ENCODE data around the gene TACC2.

TACC2 gene

GRCh38 chr10:122172361-122173008 lies 183.5 kb downstream of the TACC2 start:
- no peak for DNase-seq

GRCh38 chr10:122173337-122173736 lies 184.4 kb downstream of the TACC2 start:
- no peak for DNase-seq

GRCh38 chr10:122173766-122174435 lies 184.9 kb downstream of the TACC2 start:
- no peak for DNase-seq

GRCh38 chr10:122176232-122177213 lies 187.6 kb downstream of the TACC2 start:
- no peak for DNase-seq

- DNase-seq = no peak
These were observed 189.7 kb downstream of the TACC2 start for GRCh38 chr10:122178655-122179054.

- no peak for DNase-seq
These were observed 192.2 kb downstream of the TACC2 start for GRCh38 chr10:122181041-122181732.

GRCh38 chr10:122181876-122182275 lies 192.9 kb downstream of the TACC2 start:
- DNase-seq = no peak

GRCh38 chr10:122182308-122182707 lies 193.3 kb downstream of the TACC2 start:
- DNase-seq = no peak

GRCh38 chr10:122184254-122184653 lies 195.3 kb downstream of the TACC2 start:
- DNase-seq = no peak

GRCh38 chr10:122185643-122186042 lies 196.7 kb downstream of the TACC2 start:
- DNase-seq = no peak

GRCh38 chr10:122186816-122187810 lies 198.2 kb downstream of the TACC2 start:
- no peak for DNase-seq

GRCh38 chr10:122188706-122189105 lies 199.7 kb downstream of the TACC2 start:
- DNase-seq = no peak

- DNase-seq = no peak
These were observed 200.2 kb downstream of the TACC2 start for GRCh38 chr10:122189185-122189584.

- DNase-seq = no peak
These were observed 201.4 kb downstream of the TACC2 start for GRCh38 chr10:122190176-122190943.

- DNase-seq = no peak
These were observed 203.1 kb downstream of the TACC2 start for GRCh38 chr10:122191936-122192541.

- no peak for DNase-seq
These were observed 205.3 kb downstream of the TACC2 start for GRCh38 chr10:122194251-122194650.

GRCh38 chr10:122196218-122196617 lies 207.3 kb downstream of the TACC2 start:
- no peak for DNase-seq

- DNase-seq = no peak
These were observed 208.8 kb downstream of the TACC2 start for GRCh38 chr10:122197611-122198222.

- no peak for DNase-seq
These were observed 209.7 kb downstream of the TACC2 start for GRCh38 chr10:122198631-122199030.

GRCh38 chr10:122199070-122199469 lies 210.1 kb downstream of the TACC2 start:
- no peak for DNase-seq

All from activated CD8-positive, alpha-beta memory T cell treated with anti-CD3 and anti-CD28 coated beads, Interleukin-2, amount 50 U/mL, for 4 hours (primary cell).